KMS-11 (cell line): ENCODE measurements around the gene ELF1.

Experiments used
- H2AFZ ChIP-seq: fragments of 200-600 bp; sonication (generic); 2 replicates; pipeline ENCODE4 v1.6.1; 2016; ENCODE audit warnings: antibody characterized with exemption, mixed run types, low read depth
- H3K27ac ChIP-seq: fragments of 200-600 bp; sonication (generic); 2 replicates; pipeline ENCODE4 v1.6.1; 2016; ENCODE audit warnings: mild to moderate bottlenecking, mixed run types
- H3K27me3 ChIP-seq: fragments of 200-600 bp; sonication (generic); 2 replicates; pipeline ENCODE4 v1.6.1; 2017; ENCODE audit warnings: mild to moderate bottlenecking, low read depth, mixed run types, moderate library complexity; ENCODE audit not compliant: insufficient read depth
- H3K36me3 ChIP-seq: fragments of 200-600 bp; sonication (generic); 2 replicates; pipeline ENCODE4 v1.6.1; 2017; ENCODE audit warnings: mild to moderate bottlenecking, mixed run types; ENCODE audit not compliant: insufficient read depth
- H3K4me1 ChIP-seq: fragments of 200-600 bp; sonication (generic); 2 replicates; pipeline ENCODE4 v1.6.1; 2016; ENCODE audit warnings: mild to moderate bottlenecking, low read depth, mixed run types; ENCODE audit not compliant: poor library complexity, severe bottlenecking
- H3K4me2 ChIP-seq: fragments of 200-600 bp; sonication (generic); 2 replicates; pipeline ENCODE4 v1.7.0; 2016; ENCODE audit warnings: mild to moderate bottlenecking, mixed run types
- H3K4me3 ChIP-seq: fragments of 200-600 bp; sonication (generic); IDR thresholded peaks from 2 replicates; pipeline ENCODE4 v1.6.1; 2017; ENCODE audit warnings: low read depth, low read length, mixed read lengths; ENCODE audit not compliant: insufficient read depth
- H3K79me2 ChIP-seq: fragments of 200-600 bp; sonication (generic); 2 replicates; pipeline ENCODE4 v1.6.1; 2016; ENCODE audit warnings: low read depth, mixed run types; ENCODE audit not compliant: insufficient read depth
- H3K9ac ChIP-seq: fragments of 200-600 bp; sonication (generic); 2 replicates; pipeline ENCODE4 v1.6.1; 2016; ENCODE audit warnings: mild to moderate bottlenecking, mixed run types
- H4K20me1 ChIP-seq: fragments of 200-600 bp; sonication (generic); 2 replicates; pipeline ENCODE4 v1.6.1; 2016; ENCODE audit warnings: mild to moderate bottlenecking, mixed run types; ENCODE audit not compliant: insufficient read depth
- CTCF ChIP-seq: fragments of 200-600 bp; sonication (generic); conservative IDR thresholded peaks from 2 replicates; pipeline ENCODE4 v1.6.1; 2017; ENCODE audit warnings: low read depth, mild to moderate bottlenecking, antibody characterized with exemption, low read length, moderate library complexity, mixed read lengths

Gene ELF1

GRCh38 chr13:41004875-41005693, 14.0 kb downstream of the ELF1 start:
- Histone ChIP-seq H3K79me2 (peaks cover 99% of the 10 kb centered on the region), H2AFZ (no peak overlapping the region), H3K36me3 (no peaks in the 10 kb centered on the region), H4K20me1 (no peaks in the 10 kb centered on the region), H3K4me1 (peaks cover 97% of the 10 kb centered on the region), H3K27me3 (no peaks in the 10 kb centered on the region), H3K27ac (peak overlapping the region; percentile 81), H3K9ac (peak overlapping the region; percentile 46; the same call in 1 of the 2 replicates), H3K4me3 (no peak overlapping the region), H3K4me2 (peak overlapping the region; percentile 96)
- TF ChIP-seq CTCF, result no peak

- peaks cover 97% of the 10 kb centered on the region for H3K4me1 ChIP-seq
- H3K4me2 ChIP-seq, result peak overlapping the region; percentile 96; the same call in 1 of the 2 replicates
- H3K27me3 ChIP-seq, result no peaks in the 10 kb centered on the region
- H3K27ac ChIP-seq, result no peak overlapping the region; the same call in 1 of the 2 replicates
- H2AFZ ChIP-seq, result no peak overlapping the region
- H3K9ac ChIP-seq, result no peak overlapping the region
- H3K4me3 ChIP-seq, result no peak overlapping the region
- peaks cover 100% of the 10 kb centered on the region for H3K79me2 ChIP-seq
- H4K20me1 ChIP-seq, result no peaks in the 10 kb centered on the region
- no peaks in the 10 kb centered on the region for H3K36me3 ChIP-seq
- TF ChIP-seq CTCF, result no peak
These were observed 16.5 kb downstream of the ELF1 start for GRCh38 chr13:41002606-41003005.

- peaks cover 97% of the 10 kb centered on the region for H3K4me1 ChIP-seq
These were observed 17.4 kb downstream of the ELF1 start for GRCh38 chr13:41001695-41002094.

GRCh38 chr13:40999416-40999815, 19.7 kb downstream of the ELF1 start:
- Histone ChIP-seq H3K4me2 (peak overlapping the region; percentile 95; the same call in 1 of the 2 replicates), H3K79me2 (peaks cover 100% of the 10 kb centered on the region), H3K9ac (no peak overlapping the region), H3K36me3 (no peaks in the 10 kb centered on the region), H3K27ac (no peak overlapping the region), H2AFZ (no peak overlapping the region), H3K4me3 (no peak overlapping the region), H3K4me1 (peaks cover 97% of the 10 kb centered on the region), H3K27me3 (no peaks in the 10 kb centered on the region), H4K20me1 (no peaks in the 10 kb centered on the region)
- TF ChIP-seq CTCF, result no peak

More at GRCh38 chr13:41001695-41002094, 17.4 kb downstream of the ELF1 start:
- Histone ChIP-seq H2AFZ (no peak overlapping the region), H3K4me3 (no peak overlapping the region), H4K20me1 (no peaks in the 10 kb centered on the region), H3K4me2 (peak overlapping the region; percentile 17; the same call in 1 of the 2 replicates), H3K27ac (no peak overlapping the region; the same call in 1 of the 2 replicates), H3K36me3 (no peaks in the 10 kb centered on the region), H3K9ac (no peak overlapping the region), H3K79me2 (peaks cover 100% of the 10 kb centered on the region), H3K27me3 (no peaks in the 10 kb centered on the region)
- no peak for TF ChIP-seq CTCF
